IMR-90 (cell line): ENCODE data around the gene ZC3H7B. TPM values are rescaled to one million over a fixed set of nuclear protein-coding genes. Genes with fewer than 3 reads are reported as not detected.

Source experiments
- ATAC-seq: fragments of 200-7000 bp; cut with Tn5 transposase; 2 replicates; pipeline ENCODE4 v1.9.1; 2020; ENCODE audit warnings: low read depth, mild to moderate bottlenecking, moderate library complexity
- BruUV-seq: library from RNA; stranded (reverse); fragments of 400-500 nt; replicated peaks from 2 replicates; lab custom pipeline; 2021; lab: Mats Ljungman, UMichigan
- CTCF ChIA-PET: fragments of 300-600 bp; formaldehyde crosslinking; extraction: SDS; loops from one replicate; lab custom pipeline; 2021; ENCODE audit warnings: antibody characterized with exemption; lab: Yijun Ruan, JAX
- POLR2A ChIA-PET: fragments of 300-600 bp; sonication (Branson Sonifier 250); formaldehyde crosslinking; loops from one replicate; lab custom pipeline; 2022; ENCODE audit warnings: antibody characterized with exemption; ENCODE audit not compliant: unreplicated experiment; lab: Charles Lee
- DNase-seq: peaks from one replicate; pipeline ENCODE4 v3.0.0; 2013
- H2AFZ ChIP-seq: replicated peaks from 2 replicates; pipeline ENCODE3; 2013; ENCODE audit warnings: low read length, mild to moderate bottlenecking; ENCODE audit not compliant: poor library complexity
- H2AK5ac ChIP-seq: 2 replicates; pipeline ENCODE4 v1.6.1; 2013; ENCODE audit warnings: low read depth, low read length, inconsistent platforms
- H2AK9ac ChIP-seq: replicated peaks from 2 replicates; pipeline ENCODE3; 2013; ENCODE audit warnings: mild to moderate bottlenecking, low read depth, low read length, moderate library complexity; ENCODE audit not compliant: poor library complexity
- H2BK120ac ChIP-seq: 2 replicates; pipeline ENCODE4 v1.6.1; 2013; ENCODE audit warnings: low read depth, low read length, inconsistent platforms
- H2BK15ac ChIP-seq: 3 replicates; pipeline ENCODE4 v1.6.1; 2013; ENCODE audit warnings: low read depth, low read length, inconsistent platforms
- H2BK20ac ChIP-seq: 2 replicates; pipeline ENCODE4 v1.6.1; 2013; ENCODE audit warnings: low read depth, mild to moderate bottlenecking, inconsistent platforms, low read length, moderate library complexity
- H2BK5ac ChIP-seq: 2 replicates; pipeline ENCODE4 v1.6.1; 2013; ENCODE audit warnings: mild to moderate bottlenecking, low read depth, low read length, inconsistent platforms; ENCODE audit not compliant: poor library complexity, severe bottlenecking
- H3K14ac ChIP-seq: replicated peaks from 2 replicates; pipeline ENCODE4 v1.6.1; 2013; ENCODE audit warnings: low read depth, low read length, inconsistent platforms
- H3K18ac ChIP-seq: 2 replicates; pipeline ENCODE4 v1.6.1; 2013; ENCODE audit warnings: low read depth, low read length, control low read depth
- H3K23ac ChIP-seq: 2 replicates; pipeline ENCODE4 v1.6.1; 2013; ENCODE audit warnings: low read depth, low read length, inconsistent platforms
- H3K27ac ChIP-seq: 2 replicates; pipeline ENCODE4 v1.5.1; 2013; ENCODE audit warnings: mild to moderate bottlenecking, control low read depth, low read length; ENCODE audit not compliant: insufficient read depth
- H3K27me3 ChIP-seq: 2 replicates; pipeline ENCODE4 v1.6.1; 2013; ENCODE audit warnings: low read length; ENCODE audit not compliant: control insufficient read depth, insufficient read depth
- H3K36me3 ChIP-seq: 2 replicates; pipeline ENCODE4 v1.6.1; 2013; ENCODE audit warnings: low read length, mixed read lengths; ENCODE audit not compliant: control insufficient read depth, insufficient read depth
- H3K4ac ChIP-seq: 2 replicates; pipeline ENCODE4 v1.6.1; 2013; ENCODE audit warnings: low read depth, low read length, inconsistent platforms
- H3K4me1 ChIP-seq: 2 replicates; pipeline ENCODE4 v1.6.1; 2013; ENCODE audit warnings: low read length, mixed read lengths; ENCODE audit not compliant: control insufficient read depth, insufficient read depth
- H3K4me2 ChIP-seq: 2 replicates; pipeline ENCODE4 v1.6.1; 2013; ENCODE audit warnings: low read depth, mild to moderate bottlenecking, control low read depth, low read length, moderate library complexity
- H3K4me3 ChIP-seq: 2 replicates; pipeline ENCODE4 v1.5.1; 2013; ENCODE audit warnings: low read depth, mild to moderate bottlenecking, control low read depth, low read length, moderate library complexity; ENCODE audit not compliant: insufficient read depth
- H3K56ac ChIP-seq: 2 replicates; pipeline ENCODE4 v1.6.1; 2013; ENCODE audit warnings: low read length, inconsistent platforms; ENCODE audit not compliant: insufficient read depth; ENCODE audit errors: extremely low read depth
- H3K79me1 ChIP-seq, 2 experiments: 2 replicates each; pipeline ENCODE4 v1.6.1; 2013; ENCODE audit warnings: low read length in 2 of 2, inconsistent platforms in 1 of 2, low read depth in 1 of 2
- H3K9ac ChIP-seq: 2 replicates; pipeline ENCODE4 v1.6.1; 2013; ENCODE audit warnings: low read depth, low read length, control low read depth
- H3K9me1 ChIP-seq: 2 replicates; pipeline ENCODE4 v1.6.1; 2013; ENCODE audit warnings: low read length, inconsistent platforms; ENCODE audit not compliant: insufficient read depth
- H3K9me3 ChIP-seq: 2 replicates; pipeline ENCODE4 v1.6.1; 2013; ENCODE audit warnings: low read length; ENCODE audit not compliant: control insufficient read depth, insufficient read depth
- H4K20me1 ChIP-seq: 2 replicates; pipeline ENCODE4 v1.6.1; 2013; ENCODE audit warnings: low read length, inconsistent platforms; ENCODE audit not compliant: insufficient read depth
- H4K5ac ChIP-seq: 2 replicates; pipeline ENCODE4 v1.6.1; 2013; ENCODE audit warnings: mild to moderate bottlenecking, low read depth, low read length, control low read depth
- H4K8ac ChIP-seq, 2 experiments: 2 replicates each; pipeline ENCODE4 v1.6.1; 2013; ENCODE audit warnings: low read depth in 2 of 2, low read length in 2 of 2, control low read depth in 1 of 2, inconsistent platforms in 1 of 2
- H4K91ac ChIP-seq: 2 replicates; pipeline ENCODE4 v1.6.1; 2013; ENCODE audit warnings: low read depth, low read length, inconsistent platforms; ENCODE audit not compliant: insufficient read depth
- BHLHE40 ChIP-seq: fragments of 150-350 bp; IDR thresholded peaks from 2 replicates; pipeline ENCODE4 v1.6.1; 2016; ENCODE audit warnings: mild to moderate bottlenecking, low read depth, low read length
- ELK1 ChIP-seq: fragments of 150-350 bp; IDR thresholded peaks from 2 replicates; pipeline ENCODE4 v1.6.1; 2016; ENCODE audit warnings: low read depth, mild to moderate bottlenecking, low read length, moderate library complexity, borderline replicate concordance
- FOS ChIP-seq: fragments of 150-350 bp; IDR thresholded peaks from 2 replicates; pipeline ENCODE4 v1.6.1; 2016; ENCODE audit warnings: low read depth, low read length
- MAFK ChIP-seq: IDR thresholded peaks from 2 replicates; pipeline ENCODE4 v1.6.1; 2012; ENCODE audit warnings: low read depth, low read length, improper control_type of control experiment
- MAZ ChIP-seq: IDR thresholded peaks from 2 replicates; pipeline ENCODE4 v1.6.1; 2012; ENCODE audit warnings: low read depth, mild to moderate bottlenecking, low read length, improper control_type of control experiment, moderate library complexity, borderline replicate concordance
- MXI1 ChIP-seq: IDR thresholded peaks from 2 replicates; pipeline ENCODE4 v1.6.1; 2012; ENCODE audit warnings: low read depth, mild to moderate bottlenecking, low read length, moderate library complexity, borderline replicate concordance
- POLR2A ChIP-seq: IDR thresholded peaks from 2 replicates; pipeline ENCODE4 v1.6.1; 2012; ENCODE audit warnings: mild to moderate bottlenecking, low read depth, low read length
- RCOR1 ChIP-seq: IDR thresholded peaks from 2 replicates; pipeline ENCODE4 v1.6.1; 2012; ENCODE audit warnings: mild to moderate bottlenecking, low read length, improper control_type of control experiment; ENCODE audit not compliant: insufficient replicate concordance
- RFX5 ChIP-seq: IDR thresholded peaks from 2 replicates; pipeline ENCODE4 v1.8.0; 2012; ENCODE audit warnings: low read depth, mild to moderate bottlenecking, low read length, moderate library complexity
- WGBS, 2 experiments: methylation state at CpG; one replicate each; pipeline versions ENCODE4 v1.1.5 to v1.1.7; 2013; ENCODE audit warnings: missing lambda C conversion rate in 2 of 2; ENCODE audit not compliant: insufficient read length in 1 of 2; ENCODE audit errors: extremely low coverage in 2 of 2; 5-methylcytosine and 5-hydroxymethylcytosine counted together
- dilution Hi-C: fragments of 300-500 bp; cut with HindIII; formaldehyde crosslinking; loops from one replicate; pipeline ENCODE4 v1.14.3; 2018; ENCODE audit warnings: low sequenced_read_pairs; ENCODE audit not compliant: unreplicated experiment
- in situ Hi-C: fragments of 300-500 bp; cut with MboI; formaldehyde crosslinking; loops from 3 replicates; pipeline ENCODE4 v1.14.3; 2019; ENCODE audit warnings: low sequenced_read_pairs, inconsistent platforms, mixed read lengths
- intact Hi-C: fragments of 100-400 bp; cut with micrococcal nuclease; formaldehyde crosslinking; loops from 2 replicates; pipeline ENCODE4 v1.10.0; 2022
- polyA plus RNA-seq, 3 experiments: library from polyadenylated mRNA; depleted of rRNA; stranded (reverse); fragments of >200 nt; gene quantifications; 2 replicates each; pipeline ENCODE4 v1.2.3, GENCODE V29; 2012; ENCODE audit warnings: low replicate concordance in 1 of 3
- total RNA-seq: library from RNA; depleted of rRNA; stranded (reverse); fragments of >200 nt; gene quantifications from 2 replicates; pipeline ENCODE4 v1.2.3, GENCODE V29; 2012

Gene ZC3H7B
- total and polyA plus RNA-seq, 2 of the 4 experiments (the other 2 are of a cell fraction), result 37.6 to 72.3 TPM

DNA sequence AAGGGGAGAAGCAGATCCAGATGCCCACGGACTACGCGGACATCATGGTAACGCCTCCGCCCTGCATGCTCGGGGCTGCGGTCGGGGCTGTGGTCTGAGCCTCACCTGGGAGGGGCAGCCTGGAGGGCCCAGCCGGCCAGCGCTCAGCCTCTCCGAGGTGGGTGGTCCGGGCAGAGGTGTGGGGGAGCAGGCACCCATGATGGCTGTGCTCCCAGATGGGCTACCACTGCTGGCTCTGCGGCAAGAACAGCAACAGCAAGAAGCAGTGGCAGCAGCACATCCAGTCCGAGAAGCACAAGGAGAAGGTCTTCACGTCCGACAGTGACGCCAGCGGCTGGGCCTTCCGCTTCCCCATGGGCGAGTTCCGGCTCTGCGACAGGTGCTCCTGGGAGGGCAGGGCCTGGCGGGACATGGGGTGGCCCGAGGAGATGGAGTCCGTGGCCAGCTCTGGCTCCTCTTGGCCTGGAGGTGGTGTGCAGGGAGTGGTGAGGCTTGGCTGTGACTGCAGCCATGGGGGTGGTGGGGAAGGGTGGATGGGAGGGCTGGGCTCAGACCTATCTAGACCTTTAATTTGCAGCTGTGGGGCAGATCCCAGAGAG, 55.2 kb downstream of the ZC3H7B start:
- in situ Hi-C loops, result no loop called here
- H3K9me1 ChIP-seq, result 0 out of 2 replicates have a peak, but pooled peaks cover 4% of the 10 kb centered on the region
- no peak overlapping the region for H3K18ac ChIP-seq
- H4K5ac ChIP-seq, result no peak overlapping the region
- peaks cover 2% of the 10 kb centered on the region for H3K4me1 ChIP-seq
- no peak overlapping the region for H2AK5ac ChIP-seq
- H3K27ac ChIP-seq, result no peak overlapping the region
- ChIA-PET CTCF (no interaction called here), POLR2A (no interaction called here)
- no peak overlapping the region for H3K4me2 ChIP-seq
- dilution Hi-C loops, result no loop called here
- no peaks in the 10 kb centered on the region for H3K27me3 ChIP-seq
- H3K36me3 ChIP-seq, result peaks cover 77% of the 10 kb centered on the region
- no TSS peak for BruUV-seq
- DNase-seq (no peak), ATAC-seq (no peak)
- H3K56ac ChIP-seq, result no peak overlapping the region
- no peak overlapping the region for H3K4ac ChIP-seq
- H3K79me1 ChIP-seq, result peaks cover 4 to 32% of the 10 kb centered on the region in 2 experiments; a peak in 2 of 4 replicates
- H2AK9ac ChIP-seq, result peak overlapping the region; percentile 70
- no peak overlapping the region for H2AFZ ChIP-seq
- H2BK120ac ChIP-seq, result no peak overlapping the region
- no peak overlapping the region for H3K14ac ChIP-seq
- intact Hi-C loops, result no loop called here
- H2BK20ac ChIP-seq, result no peak overlapping the region
- no peak overlapping the region for H2BK5ac ChIP-seq
- peaks cover 19% of the 10 kb centered on the region; the same call in 1 of the 2 replicates for H4K20me1 ChIP-seq
- H4K91ac ChIP-seq, result no peak overlapping the region
- H2BK15ac ChIP-seq, result no peak overlapping the region
- H3K4me3 ChIP-seq, result no peak overlapping the region
- no peak overlapping the region for H3K9ac ChIP-seq
- TF ChIP-seq POLR2A (no peak), MAZ (no peak), RFX5 (no peak), MXI1 (no peak), MAFK (no peak), BHLHE40 (no peak), ELK1 (no peak), RCOR1 (no peak), FOS (no peak)
- 98% methylated on average over 17 of the region's 25 CpGs; no CpG with 5 or more reads in 1 of the 2 experiments for WGBS, 2 experiments
- H4K8ac ChIP-seq, result no peak overlapping the region
- no peak overlapping the region for H3K23ac ChIP-seq
- H3K9me3 ChIP-seq, result no peaks in the 10 kb centered on the region; the same call in 1 of the 2 replicates
